Stimulated activated naive B cell treated with anti-CD40 and anti-IgM and Interleukin-4, amounts not matched to agents 10 μg/mL and 1 μg/mL and 100 μg/mL, for 72 hours (primary cell): ENCODE measurements around the gene LSM14B.

Experiments
- ATAC-seq, 2 donors: fragments of 150-1000 bp; cut with Tn5 transposase; replicated peaks; 2 replicates each; pipeline ENCODE4 v1.10.0; 2021; ENCODE audit warnings: moderate library complexity in 1 of 2
- DNase-seq: peaks from one replicate; pipeline ENCODE4 v3.0.0; 2021
- H3K27ac Mint-ChIP-seq: one replicate; pipeline ENCODE4 v1.8.0; 2022; ENCODE audit warnings: mild to moderate bottlenecking, mixed read lengths
- H3K27me3 Mint-ChIP-seq, 2 donors: one replicate each; pipeline ENCODE4 v1.8.0; 2022; ENCODE audit warnings: mixed read lengths in 2 of 2
- H3K36me3 Mint-ChIP-seq, 2 donors: one replicate each; pipeline ENCODE4 v1.8.0; 2022; ENCODE audit warnings: mixed read lengths in 2 of 2, mild to moderate bottlenecking in 1 of 2
- H3K4me1 Mint-ChIP-seq, 2 donors: one replicate each; pipeline ENCODE4 v1.8.0; 2022; ENCODE audit warnings: mixed read lengths in 2 of 2, mild to moderate bottlenecking in 1 of 2
- H3K4me3 Mint-ChIP-seq, 2 donors: one replicate each; pipeline ENCODE4 v1.8.0; 2022; ENCODE audit warnings: mild to moderate bottlenecking in 2 of 2, mixed read lengths in 2 of 2, moderate library complexity in 1 of 2
- H3K9me3 Mint-ChIP-seq, 2 donors: one replicate each; pipeline ENCODE4 v1.8.0; 2022; ENCODE audit warnings: mixed read lengths in 2 of 2, mild to moderate bottlenecking in 1 of 2

LSM14B gene

GRCh38 chr20:62162765-62163484 is 40.6 kb downstream of the LSM14B start:
- H3K36me3 Mint-ChIP-seq = peaks cover 37 to 53% of the 10 kb centered on the region in 2 donors
- no peak overlapping the region for H3K27ac Mint-ChIP-seq
- peaks cover 10 to 11% of the 10 kb centered on the region in 2 donors for H3K4me1 Mint-ChIP-seq
- H3K27me3 Mint-ChIP-seq = no peaks in the 10 kb centered on the region
- no peak for ATAC-seq
- H3K9me3 Mint-ChIP-seq = no peaks in the 10 kb centered on the region
- H3K4me3 Mint-ChIP-seq = no peak overlapping the region
- no peak for DNase-seq

- DNase-seq (no peak), ATAC-seq (no peak)
- H3K27me3 Mint-ChIP-seq = no peaks in the 10 kb centered on the region
- H3K36me3 Mint-ChIP-seq = peaks cover 42 to 57% of the 10 kb centered on the region in 2 donors
- H3K27ac Mint-ChIP-seq = no peak overlapping the region
- no peaks in the 10 kb centered on the region for H3K9me3 Mint-ChIP-seq
- peaks cover 10% of the 10 kb centered on the region in 2 donors for H3K4me1 Mint-ChIP-seq
- no peak overlapping the region for H3K4me3 Mint-ChIP-seq
Observed at GRCh38 chr20:62163485-62163865, 41.2 kb downstream of the LSM14B start.

DNA sequence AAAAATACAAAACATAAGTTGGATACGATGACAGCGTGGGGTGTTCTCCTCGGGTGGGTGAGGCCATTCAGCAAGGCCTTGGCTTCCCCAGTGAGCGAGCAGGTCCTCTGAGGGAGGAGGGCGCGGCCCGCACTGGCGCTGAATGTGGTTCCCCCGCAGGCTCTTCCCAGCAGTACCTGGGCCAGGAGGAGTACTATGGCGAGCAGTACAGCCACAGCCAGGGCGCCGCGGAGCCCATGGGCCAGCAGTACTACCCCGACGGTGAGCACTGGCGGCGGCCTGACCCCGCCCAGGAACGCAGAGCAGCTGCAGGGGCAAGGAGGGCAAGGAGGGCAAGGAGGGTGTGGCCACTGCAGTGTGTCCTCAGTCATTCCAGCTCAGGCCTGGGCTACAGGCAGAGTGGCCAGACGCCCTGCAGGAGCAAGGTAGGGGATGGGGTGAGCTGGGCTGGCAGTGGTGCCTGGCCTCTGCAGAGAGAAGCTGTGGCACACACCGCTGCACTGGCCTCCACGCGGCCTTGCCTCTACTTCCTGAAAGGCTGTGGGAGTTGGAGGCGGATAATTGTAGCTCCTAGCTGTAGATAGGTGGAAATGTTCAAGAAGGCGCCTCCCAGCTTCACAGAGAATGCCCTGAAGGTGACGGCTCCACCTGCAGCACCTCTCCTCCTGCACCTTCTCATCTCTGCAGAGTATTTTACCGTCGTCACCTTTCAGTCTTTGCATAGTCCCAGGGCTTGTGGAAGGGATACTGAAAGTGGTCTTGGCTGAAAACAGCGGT is 41.9 kb downstream of the LSM14B start:
- peaks cover 43 to 62% of the 10 kb centered on the region in 2 donors for H3K36me3 Mint-ChIP-seq
- no peak for DNase-seq

DNA sequence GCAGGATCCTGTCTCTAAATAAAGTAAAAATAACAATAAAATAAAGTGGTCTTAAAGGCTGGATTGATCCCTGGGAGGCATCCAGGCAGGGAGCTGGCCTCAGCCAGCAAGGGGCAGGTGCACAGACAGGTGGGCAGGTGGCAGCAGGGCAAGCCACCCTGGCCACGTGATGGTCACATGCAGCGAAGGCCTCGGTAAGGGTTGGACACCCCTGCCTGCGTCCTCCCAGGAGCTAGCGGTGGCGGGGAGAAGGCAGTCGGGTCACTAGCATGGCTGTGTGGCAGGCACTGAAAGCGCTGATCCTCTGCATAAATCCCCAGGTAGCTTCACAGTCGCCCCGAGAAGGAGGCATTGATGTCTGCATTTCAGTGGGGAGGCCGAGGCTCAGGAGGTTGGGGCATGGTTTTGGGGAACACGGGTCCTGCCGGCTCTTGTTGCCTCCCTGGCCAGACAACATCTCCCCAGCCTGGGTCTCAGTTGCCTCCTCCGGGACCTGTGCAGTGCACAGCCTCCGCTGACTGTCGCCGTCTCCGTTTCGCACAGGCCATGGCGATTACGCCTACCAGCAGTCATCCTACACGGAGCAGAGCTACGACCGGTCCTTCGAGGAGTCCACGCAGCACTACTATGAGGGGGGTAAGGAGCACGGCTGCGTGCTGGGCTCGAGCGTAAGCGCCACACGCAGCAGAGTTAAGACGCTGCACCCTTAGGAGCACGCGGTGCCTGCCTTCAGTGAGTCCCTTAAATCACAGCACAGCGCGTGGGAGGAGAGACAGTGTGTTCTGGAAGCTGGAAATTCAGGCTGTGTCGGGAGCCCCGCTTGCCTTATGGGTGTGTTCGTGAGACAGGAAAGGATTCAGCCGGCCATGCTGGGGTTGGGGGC is 42.8 kb downstream of the LSM14B start:
- Mint-ChIP-seq H3K4me1 (peaks cover 0 to 3% of the 10 kb centered on the region in 2 donors), H3K27me3 (no peaks in the 10 kb centered on the region), H3K27ac (no peak overlapping the region), H3K9me3 (no peaks in the 10 kb centered on the region), H3K36me3 (peaks cover 43 to 64% of the 10 kb centered on the region in 2 donors), H3K4me3 (no peak overlapping the region)
- DNase-seq (no peak), ATAC-seq (no peak)

More for the DNA sequence above, 41.9 kb downstream of the LSM14B start:
- Mint-ChIP-seq H3K27ac (no peak overlapping the region), H3K4me1 (peaks cover 8% of the 10 kb centered on the region in 2 donors), H3K27me3 (no peaks in the 10 kb centered on the region), H3K4me3 (no peak overlapping the region), H3K9me3 (no peaks in the 10 kb centered on the region)
- ATAC-seq = no peak

- Mint-ChIP-seq H3K27ac (no peak overlapping the region), H3K36me3 (peaks cover 43 to 58% of the 10 kb centered on the region in 2 donors)
- no peak for ATAC-seq
Observed at GRCh38 chr20:62165762-62166399, 43.6 kb downstream of the LSM14B start.

GRCh38 chr20:62167474-62167873 is 45.2 kb downstream of the LSM14B start:
- Mint-ChIP-seq H3K4me3 (no peak overlapping the region), H3K9me3 (no peaks in the 10 kb centered on the region), H3K4me1 (no peaks in the 10 kb centered on the region), H3K36me3 (peaks cover 43 to 52% of the 10 kb centered on the region in 2 donors), H3K27me3 (no peaks in the 10 kb centered on the region), H3K27ac (no peak overlapping the region)
- no peak for ATAC-seq
- no peak for DNase-seq

More at GRCh38 chr20:62165762-62166399, 43.6 kb downstream of the LSM14B start:
- no peak for DNase-seq
- Mint-ChIP-seq H3K9me3 (no peaks in the 10 kb centered on the region), H3K4me1 (no peaks in the 10 kb centered on the region), H3K27me3 (no peaks in the 10 kb centered on the region), H3K4me3 (no peak overlapping the region)

GRCh38 chr20:62168061-62168460 is 45.8 kb downstream of the LSM14B start:
- ATAC-seq (no peak), DNase-seq (no peak)
- H3K36me3 Mint-ChIP-seq = peaks cover 40 to 50% of the 10 kb centered on the region in 2 donors
- no peaks in the 10 kb centered on the region for H3K9me3 Mint-ChIP-seq
- no peaks in the 10 kb centered on the region for H3K4me1 Mint-ChIP-seq
- H3K27me3 Mint-ChIP-seq = no peaks in the 10 kb centered on the region
- H3K27ac Mint-ChIP-seq = no peak overlapping the region
- H3K4me3 Mint-ChIP-seq = no peak overlapping the region

DNA sequence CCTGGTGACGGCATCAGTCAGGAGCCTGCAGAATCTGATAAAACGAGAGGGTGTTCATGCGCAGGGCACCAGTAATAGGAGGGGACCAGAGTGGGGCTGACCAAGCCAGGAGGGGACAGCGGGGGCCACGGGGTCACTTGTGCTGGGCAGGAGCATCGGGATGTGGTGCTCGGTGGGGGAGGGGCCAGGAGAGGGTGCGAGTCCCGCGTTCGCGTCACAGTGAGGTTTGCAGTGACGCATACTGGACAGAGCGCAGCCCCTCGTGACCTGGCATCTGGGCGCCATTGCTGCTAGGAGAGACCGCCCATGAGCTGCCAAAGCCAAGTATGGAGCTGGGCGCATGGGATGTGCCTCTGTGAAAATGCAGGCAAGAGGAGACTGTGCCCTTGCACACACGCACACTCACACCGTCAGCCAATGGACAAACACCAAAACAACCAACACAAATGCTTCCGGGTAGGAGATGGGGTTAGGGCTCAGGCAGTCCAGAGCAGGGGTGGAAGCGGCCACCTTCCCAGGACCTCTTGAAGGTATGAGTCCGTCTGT is 46.7 kb downstream of the LSM14B start:
- no peak for DNase-seq
- no peak overlapping the region for H3K4me3 Mint-ChIP-seq
- H3K27me3 Mint-ChIP-seq = no peaks in the 10 kb centered on the region
- no peak overlapping the region for H3K27ac Mint-ChIP-seq
- peaks cover 37 to 45% of the 10 kb centered on the region in 2 donors for H3K36me3 Mint-ChIP-seq
- no peaks in the 10 kb centered on the region for H3K9me3 Mint-ChIP-seq
- no peak for ATAC-seq
- H3K4me1 Mint-ChIP-seq = no peaks in the 10 kb centered on the region

GRCh38 chr20:62170536-62170935 is 48.3 kb downstream of the LSM14B start:
- Mint-ChIP-seq H3K36me3 (peaks cover 35 to 47% of the 10 kb centered on the region in 2 donors), H3K27ac (no peak overlapping the region), H3K9me3 (no peaks in the 10 kb centered on the region)

DNA sequence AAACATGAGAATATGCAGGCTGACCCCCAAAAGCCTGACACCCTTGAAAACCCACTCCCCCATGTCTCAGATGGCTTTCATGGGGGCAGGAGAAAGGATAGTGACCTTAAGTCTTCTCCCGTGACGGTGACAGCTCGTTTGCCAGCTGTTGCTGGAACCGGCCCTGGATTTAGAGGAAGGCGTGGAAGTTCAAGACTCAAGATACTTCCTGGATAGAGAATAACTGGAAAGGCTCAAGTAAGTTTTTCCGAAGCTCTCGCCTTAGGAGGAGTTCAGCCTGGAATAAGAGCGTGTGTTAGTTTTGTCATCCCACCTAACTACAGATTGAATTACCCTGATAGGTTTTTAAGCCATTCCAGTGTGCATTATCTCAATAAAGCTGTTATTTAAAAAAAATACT is 49.0 kb downstream of the LSM14B start:
- H3K4me1 Mint-ChIP-seq = no peaks in the 10 kb centered on the region
- DNase-seq = no peak
- no peak overlapping the region for H3K4me3 Mint-ChIP-seq
- ATAC-seq = no peak
- no peaks in the 10 kb centered on the region for H3K9me3 Mint-ChIP-seq
- H3K27me3 Mint-ChIP-seq = no peaks in the 10 kb centered on the region
- H3K27ac Mint-ChIP-seq = no peak overlapping the region
- peaks cover 32 to 46% of the 10 kb centered on the region in 2 donors for H3K36me3 Mint-ChIP-seq

More at GRCh38 chr20:62170536-62170935, 48.3 kb downstream of the LSM14B start:
- H3K4me3 Mint-ChIP-seq = no peak overlapping the region
- no peaks in the 10 kb centered on the region for H3K27me3 Mint-ChIP-seq
- no peak for DNase-seq
- no peaks in the 10 kb centered on the region for H3K4me1 Mint-ChIP-seq
- no peak for ATAC-seq

GRCh38 chr20:62172666-62173065 is 50.4 kb downstream of the LSM14B start:
- Mint-ChIP-seq H3K36me3 (peaks cover 32 to 49% of the 10 kb centered on the region in 2 donors), H3K27me3 (no peaks in the 10 kb centered on the region), H3K9me3 (no peaks in the 10 kb centered on the region), H3K4me1 (no peaks in the 10 kb centered on the region), H3K4me3 (no peak overlapping the region), H3K27ac (peak overlapping the region; percentile 31)
- DNase-seq = no peak
- no peak for ATAC-seq

DNA sequence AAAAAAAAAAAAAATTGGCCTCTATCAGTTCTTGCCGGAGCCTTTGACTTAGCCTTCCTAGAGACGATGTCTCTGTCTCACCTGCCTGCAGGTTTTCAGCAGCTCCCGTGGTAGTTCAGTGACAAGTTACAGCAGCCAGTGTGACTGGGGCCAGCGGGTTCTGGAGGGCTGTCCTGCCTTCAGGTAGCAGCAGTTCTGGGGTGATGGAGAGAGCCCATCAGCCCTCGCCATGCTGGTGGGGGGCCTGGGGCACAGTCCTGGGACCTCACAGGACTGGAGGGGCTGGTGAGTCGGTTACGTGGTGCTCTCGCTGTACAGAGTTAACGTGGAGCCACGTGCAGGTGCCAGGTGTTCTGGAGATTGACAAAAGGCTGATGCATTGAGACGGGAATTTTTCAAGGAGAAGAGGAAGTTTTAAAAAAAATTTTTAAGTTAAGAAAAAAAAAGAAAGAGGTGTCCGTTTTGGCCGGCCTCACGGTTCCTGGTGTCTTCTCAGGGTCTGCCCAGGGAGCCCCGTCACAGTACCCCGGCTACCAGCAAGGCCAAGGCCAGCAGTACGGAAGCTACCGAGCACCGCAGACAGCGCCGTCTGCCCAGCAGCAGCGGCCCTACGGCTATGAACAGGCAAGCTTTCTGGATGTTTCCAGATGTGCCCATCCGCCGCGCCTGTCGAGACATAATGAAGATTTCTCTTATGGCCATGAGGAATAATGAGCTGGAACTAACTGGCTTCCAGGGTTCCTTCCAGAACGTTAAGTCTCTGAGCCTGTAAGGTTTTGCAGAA is 51.9 kb downstream of the LSM14B start:
- H3K9me3 Mint-ChIP-seq = no peaks in the 10 kb centered on the region
- ATAC-seq (no peak), DNase-seq (no peak)
- H3K27ac Mint-ChIP-seq = no peak overlapping the region
- H3K36me3 Mint-ChIP-seq = peaks cover 26 to 41% of the 10 kb centered on the region in 2 donors
- no peaks in the 10 kb centered on the region for H3K4me1 Mint-ChIP-seq
- H3K27me3 Mint-ChIP-seq = no peaks in the 10 kb centered on the region
- no peak overlapping the region for H3K4me3 Mint-ChIP-seq
